AG20443 (cell line): ENCODE data around the gene CREB3.

ENCODE experiments used
- DNase-seq: peaks from one replicate; pipeline ENCODE4 v3.0.0; 2012; ENCODE audit warnings: low spot score, mixed read lengths

CREB3 gene

GRCh38 chr9:35749515-35750255 lies 17.2 kb downstream of the CREB3 start:
- no peak for DNase-seq

GRCh38 chr9:35750256-35750531 lies 17.7 kb downstream of the CREB3 start:
- DNase-seq, result no peak

- no peak for DNase-seq
Measured at GRCh38 chr9:35753466-35753865, 21.0 kb downstream of the CREB3 start.

GRCh38 chr9:35754264-35754663 lies 21.8 kb downstream of the CREB3 start, which contains the start of gene MSMP:
Gene MSMP (minus strand): TSS chr9:35754276. CDS start chr9:35754129, 147 bp downstream.
- no peak for DNase-seq

GRCh38 chr9:35755071-35755470 lies 22.6 kb downstream of the CREB3 start:
- no peak for DNase-seq

- DNase-seq, result peak; percentile 40
Measured at GRCh38 chr9:35756275-35757225, 24.1 kb downstream of the CREB3 start.

GRCh38 chr9:35757226-35757891 lies 24.9 kb downstream of the CREB3 start:
- DNase-seq, result no peak

GRCh38 chr9:35757892-35758275 lies 25.4 kb downstream of the CREB3 start:
- no peak for DNase-seq

GRCh38 chr9:35758475-35759050 lies 26.1 kb downstream of the CREB3 start:
- no peak for DNase-seq

GRCh38 chr9:35759795-35760194 lies 27.3 kb downstream of the CREB3 start:
- DNase-seq, result no peak

- DNase-seq, result no peak
Measured at GRCh38 chr9:35760651-35761050, 28.2 kb downstream of the CREB3 start.

- no peak for DNase-seq
Measured at GRCh38 chr9:35763181-35763580, 30.7 kb downstream of the CREB3 start.

GRCh38 chr9:35763803-35764202 lies 31.3 kb downstream of the CREB3 start:
- no peak for DNase-seq

- no peak for DNase-seq
Measured at GRCh38 chr9:35766997-35767396, 34.5 kb downstream of the CREB3 start.

GRCh38 chr9:35767458-35767857 lies 35.0 kb downstream of the CREB3 start:
- DNase-seq, result no peak

- no peak for DNase-seq
Measured at GRCh38 chr9:35769763-35770162, 37.3 kb downstream of the CREB3 start.

GRCh38 chr9:35771075-35771433 lies 38.6 kb downstream of the CREB3 start:
- DNase-seq, result no peak

- DNase-seq, result no peak
Measured at GRCh38 chr9:35771534-35771933, 39.1 kb downstream of the CREB3 start.

- no peak for DNase-seq
Measured at GRCh38 chr9:35771943-35772342, 39.5 kb downstream of the CREB3 start.

GRCh38 chr9:35774907-35775635 lies 42.6 kb downstream of the CREB3 start:
- DNase-seq, result no peak

- DNase-seq, result no peak
Measured at GRCh38 chr9:35776018-35776417, 43.6 kb downstream of the CREB3 start.

GRCh38 chr9:35778496-35778895 lies 46.0 kb downstream of the CREB3 start:
- no peak for DNase-seq
